Measurements from ENCODE around the gene PRTN3. TPM values are rescaled to one million over a fixed set of nuclear protein-coding genes. Genes with fewer than 3 reads are reported as not detected.

Gene PRTN3
- polyA plus RNA-seq, 4 donors = 0.41 TPM; not detected in 3

GRCh38 chr19:896999-897398 is 56.2 kb downstream of the PRTN3 start:
- peaks cover 5 to 54% (median 7%) of the 10 kb centered on the region in 3 donors for H3K36me3 ChIP-seq (ENCODE audit: control insufficient read depth in 3 of 3, insufficient read depth in 2 of 3, low read depth in 1 of 3, low read length in 3 of 3)
- H3K4me3 ChIP-seq (ENCODE audit: low read depth in 1 of 3, low read length in 3 of 3) = no peak overlapping the region
- WGBS, 3 donors = 91 to 94% (median 91%) methylated on average over 11 of the region's 11 CpGs
- DNase-seq (no peak), FAIRE-seq (no peak)
- H3K27ac ChIP-seq (ENCODE audit: low read depth in 1 of 3, low read length in 2 of 3) = no peak overlapping the region
- no peaks in the 10 kb centered on the region for H3K9me3 ChIP-seq (ENCODE audit: control insufficient read depth in 2 of 2, insufficient read depth in 1 of 2, low read depth in 1 of 2, low read length in 1 of 2)
- H3K27me3 ChIP-seq (ENCODE audit: control insufficient read depth in 3 of 3, insufficient read depth in 3 of 3, low read length in 3 of 3) = no peaks in the 10 kb centered on the region
- peaks cover 0 to 6% (median 2%) of the 10 kb centered on the region in 3 donors for H3K4me1 ChIP-seq (ENCODE audit: control insufficient read depth in 3 of 3, insufficient read depth in 2 of 3, low read depth in 1 of 3, low read length in 2 of 3)

DNA sequence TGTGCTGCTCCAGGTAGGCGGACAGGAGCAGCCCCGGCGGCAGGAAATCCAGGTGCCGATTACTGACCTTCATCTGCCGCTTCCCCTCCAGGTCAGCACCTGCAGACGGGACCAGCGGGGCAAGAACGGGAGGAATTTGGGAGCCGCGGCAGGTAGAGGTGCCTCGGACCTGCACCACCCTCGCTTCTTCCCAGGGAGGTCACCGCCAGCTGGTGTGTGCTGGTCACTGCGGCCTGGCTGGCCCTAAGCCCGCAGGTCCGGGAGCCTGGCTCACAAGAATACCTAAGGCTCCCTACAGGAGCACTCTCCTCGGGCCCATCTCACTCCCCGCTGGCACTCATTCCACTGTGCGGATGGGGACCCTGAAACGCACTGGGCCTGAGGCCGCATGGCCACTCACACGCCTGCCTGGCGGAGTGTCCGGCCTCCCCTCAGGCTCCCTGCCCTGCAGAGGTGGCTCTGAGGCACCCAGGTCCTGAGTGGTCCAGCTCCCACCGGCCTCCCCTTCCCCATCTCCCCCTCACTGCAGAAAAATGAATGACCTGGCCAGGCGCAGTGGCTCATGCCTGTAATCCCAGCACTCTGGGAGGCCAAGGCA is 56.7 kb downstream of the PRTN3 start:
- H3K4me3 ChIP-seq (ENCODE audit: low read depth in 1 of 3, low read length in 3 of 3) = no peak overlapping the region
- H3K4me1 ChIP-seq (ENCODE audit: control insufficient read depth in 3 of 3, insufficient read depth in 2 of 3, low read depth in 1 of 3, low read length in 2 of 3) = peaks cover 0 to 2% (median 0%) of the 10 kb centered on the region in 3 donors
- no peak overlapping the region for H3K27ac ChIP-seq (ENCODE audit: low read depth in 1 of 3, low read length in 2 of 3)
- no peaks in the 10 kb centered on the region for H3K9me3 ChIP-seq (ENCODE audit: control insufficient read depth in 2 of 2, insufficient read depth in 1 of 2, low read depth in 1 of 2, low read length in 1 of 2)
- H3K36me3 ChIP-seq (ENCODE audit: control insufficient read depth in 3 of 3, insufficient read depth in 2 of 3, low read depth in 1 of 3, low read length in 3 of 3) = peaks cover 5 to 57% (median 9%) of the 10 kb centered on the region in 3 donors
- H3K27me3 ChIP-seq (ENCODE audit: control insufficient read depth in 3 of 3, insufficient read depth in 3 of 3, low read length in 3 of 3) = no peaks in the 10 kb centered on the region
- FAIRE-seq = no peak
- WGBS, 3 donors = 89 to 90% (median 90%) methylated on average over 25 to 26 of the region's 26 CpGs
- DNase-seq = no peak

Other genes starting within 250 kb of the PRTN3 start
- 100 to 1,000 TPM in 1 of 4 donors, 10 to 100 TPM in 3; 63.0 to 153 (median 86.8) TPM for gene POLRMT, start 207.5 kb upstream of the PRTN3 start, polyA plus RNA-seq
- under 1 TPM in 2 of 4 donors, not detected in 2; 0.12 to 0.30 TPM for gene FGF22, start 201.1 kb upstream of the PRTN3 start, polyA plus RNA-seq
- 10 to 100 TPM; 39.2 to 60.2 (median 55.4) TPM for gene RNF126, start 177.8 kb upstream of the PRTN3 start, polyA plus RNA-seq
- 10 to 100 TPM in 2 of 4 donors, 1 to 10 TPM in 2; 4.0 to 31.9 (median 17.7) TPM for gene FSTL3, start 164.6 kb upstream of the PRTN3 start, polyA plus RNA-seq
- gene PRSS57, start 145.5 kb upstream of the PRTN3 start, polyA plus RNA-seq = under 1 TPM in 1 of 4 donors, not detected in 3; 0.95 TPM
- gene PALM, start 132.1 kb upstream of the PRTN3 start, polyA plus RNA-seq = 10 to 100 TPM; 12.4 to 37.6 (median 25.3) TPM
- 100 to 1,000 TPM; 189 to 644 (median 383) TPM for gene MISP, start 89.9 kb upstream of the PRTN3 start, polyA plus RNA-seq
- 100 to 1,000 TPM; 109 to 257 (median 140) TPM for gene PTBP1, start 43.5 kb upstream of the PRTN3 start, polyA plus RNA-seq
- under 1 TPM in 2 of 4 donors, not detected in 2; 0.49 to 0.57 TPM for gene PLPPR3, start 19.0 kb upstream of the PRTN3 start, polyA plus RNA-seq
- under 1 TPM in 1 of 4 donors, not detected in 3; 0.22 TPM for gene AZU1, start 13.2 kb upstream of the PRTN3 start, polyA plus RNA-seq
- 1 to 10 TPM in 1 of 4 donors, under 1 TPM in 1, not detected in 2; 0.09 to 1.8 TPM for gene ELANE, start 11.3 kb downstream of the PRTN3 start, polyA plus RNA-seq
- 100 to 1,000 TPM in 1 of 4 donors, 10 to 100 TPM in 1, 1 to 10 TPM in 2; 3.8 to 601 (median 20.8) TPM for gene CFD, start 18.7 kb downstream of the PRTN3 start, polyA plus RNA-seq
- gene MED16, start 52.2 kb downstream of the PRTN3 start, polyA plus RNA-seq = 100 to 1,000 TPM in 1 of 4 donors, 10 to 100 TPM in 3; 39.0 to 107 (median 70.3) TPM
- not detected for gene RNU6-9, start 52.5 kb downstream of the PRTN3 start, polyA plus RNA-seq
- gene R3HDM4, start 72.2 kb downstream of the PRTN3 start, polyA plus RNA-seq = 10 to 100 TPM; 29.5 to 52.7 (median 42.3) TPM
- gene KISS1R, start 76.3 kb downstream of the PRTN3 start, polyA plus RNA-seq = under 1 TPM in 2 of 4 donors, not detected in 2; 0.25 to 0.55 TPM
- gene ARID3A, start 85.0 kb downstream of the PRTN3 start, polyA plus RNA-seq = 100 to 1,000 TPM in 1 of 4 donors, 1 to 10 TPM in 3; 1.3 to 242 (median 4.8) TPM
- gene WDR18, start 143.3 kb downstream of the PRTN3 start, polyA plus RNA-seq = 10 to 100 TPM; 33.4 to 70.8 (median 57.5) TPM
- gene GRIN3B, start 159.4 kb downstream of the PRTN3 start, polyA plus RNA-seq = under 1 TPM in 2 of 4 donors, not detected in 2; 0.10 to 0.16 TPM
- 100 to 1,000 TPM; 123 to 313 (median 186) TPM for gene TMEM259, start 180.1 kb downstream of the PRTN3 start, polyA plus RNA-seq
- gene RNU6-2, start 180.5 kb downstream of the PRTN3 start, polyA plus RNA-seq = not detected
- gene CNN2, start 185.6 kb downstream of the PRTN3 start, polyA plus RNA-seq = 10 to 100 TPM; 14.5 to 34.4 (median 22.6) TPM
- 10 to 100 TPM in 2 of 4 donors, 1 to 10 TPM in 2; 3.1 to 60.3 (median 20.2) TPM for gene ABCA7, start 199.1 kb downstream of the PRTN3 start, polyA plus RNA-seq
- 10 to 100 TPM; 15.9 to 81.1 (median 48.5) TPM for gene ARHGAP45, start 226.2 kb downstream of the PRTN3 start, polyA plus RNA-seq